NCI-H1048 (cell line): Measurements from ENCODE around the gene ATP13A3.
"Not testable (repeated sequence)": the region's sequence is repeated elsewhere in the genome, so short reads cannot be mapped to it uniquely, and the experiment has no call there.

Experiments used
- DNase-seq: peaks from one replicate; lab custom pipeline; 2025; lab: John Stamatoyannopoulos, UW

Gene ATP13A3

GRCh38 chr3:194486540-194487288 lies at the start of gene ATP13A3:
ATP13A3 (minus strand) TSS chr3:194487002; CDS start chr3:194462190, 24,812 bp downstream.
- DNase-seq = peak; percentile 75

GRCh38 chr3:194535199-194535598 lies 48.4 kb upstream of the ATP13A3 start:
- DNase-seq = not testable (repeated sequence)

GRCh38 chr3:194534243-194534642 lies 47.4 kb upstream of the ATP13A3 start:
- DNase-seq = no peak

- no peak for DNase-seq
These were observed 45.8 kb upstream of the ATP13A3 start for GRCh38 chr3:194532591-194532990.

- no peak for DNase-seq
These were observed 40.9 kb upstream of the ATP13A3 start for GRCh38 chr3:194527726-194528125.

GRCh38 chr3:194526164-194526563 lies 39.4 kb upstream of the ATP13A3 start:
- no peak for DNase-seq

DNA sequence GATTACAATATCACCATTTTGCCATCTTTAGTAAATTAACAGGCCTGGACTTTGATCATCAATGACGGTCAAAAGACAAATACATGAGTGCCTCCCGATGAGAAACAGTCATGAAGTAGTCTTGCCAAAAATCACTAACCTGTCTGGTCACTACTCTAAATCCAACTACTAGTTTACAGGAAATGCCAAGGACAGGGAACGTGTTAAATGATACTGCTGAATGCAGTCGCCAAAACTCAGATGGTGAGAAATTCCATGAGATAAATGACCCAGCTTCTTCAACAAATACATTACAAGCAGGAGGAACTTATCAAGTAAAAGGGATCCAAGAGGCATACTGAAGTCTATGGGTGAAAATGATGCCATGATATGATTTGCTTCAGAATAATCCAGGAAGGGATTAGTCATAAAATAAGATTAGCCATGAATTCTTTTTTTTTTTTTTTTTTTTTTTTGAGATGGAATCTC lies 35.8 kb upstream of the ATP13A3 start:
- DNase-seq = no peak

DNA sequence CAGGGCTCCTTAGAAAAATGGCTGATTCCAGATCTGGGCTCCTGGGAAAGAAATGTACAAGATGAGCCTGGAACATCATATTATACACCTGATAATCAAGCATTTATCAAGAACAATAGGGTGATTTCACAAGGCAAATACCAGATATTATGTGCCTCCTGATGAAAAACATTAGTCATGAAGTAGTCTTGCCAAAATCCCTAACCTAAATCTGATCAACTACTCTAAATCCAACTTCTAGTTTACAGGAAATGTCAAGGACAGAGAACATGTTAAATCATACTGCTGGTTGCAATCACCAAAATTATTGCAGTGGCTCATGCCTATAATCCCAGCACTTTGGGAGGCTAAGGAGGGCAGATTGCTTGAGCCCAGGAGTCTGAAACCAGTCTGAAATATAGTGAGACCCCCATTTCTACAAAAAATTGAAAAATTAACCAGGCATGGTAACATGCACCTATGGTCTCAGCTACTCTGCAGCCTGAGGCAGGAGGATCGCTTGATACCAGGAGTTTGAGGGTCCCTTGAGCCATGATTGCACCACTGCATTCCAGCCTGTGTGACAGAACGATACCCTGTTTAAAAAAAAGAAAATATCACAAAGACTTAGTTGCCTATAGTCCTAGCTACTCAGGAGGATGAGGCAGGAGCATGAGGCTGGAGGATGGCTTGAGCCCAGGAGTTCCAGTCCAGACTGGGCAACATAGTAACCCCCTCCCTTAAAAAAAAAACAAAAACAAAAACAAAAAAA lies 34.9 kb upstream of the ATP13A3 start:
- DNase-seq = no peak

DNA sequence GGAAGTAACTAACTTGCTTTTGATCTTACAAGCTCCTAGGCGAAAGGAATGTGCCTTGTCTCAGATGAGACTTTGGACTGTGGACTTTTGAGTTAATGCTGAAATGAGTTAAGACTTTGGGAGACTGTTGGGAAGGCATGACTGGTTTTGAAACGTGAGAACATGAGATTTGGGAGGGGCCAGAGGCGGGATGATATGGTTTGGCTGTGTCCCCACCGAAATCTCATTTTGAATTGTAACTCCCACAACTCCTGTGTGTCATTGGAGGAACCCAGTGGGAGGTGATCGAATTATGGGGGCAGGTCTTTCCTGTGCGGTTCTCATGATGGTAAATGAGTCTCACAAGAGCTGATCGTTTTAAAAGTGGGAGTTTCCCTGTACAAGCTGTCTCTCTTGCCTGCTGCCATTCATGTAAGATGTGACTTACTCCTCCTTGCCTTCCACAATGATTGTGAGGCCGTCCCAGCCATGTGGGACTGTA lies 33.9 kb upstream of the ATP13A3 start:
- not testable (repeated sequence) for DNase-seq

GRCh38 chr3:194520201-194520600 lies 33.4 kb upstream of the ATP13A3 start:
- not testable (repeated sequence) for DNase-seq

GRCh38 chr3:194518652-194519051 lies 31.9 kb upstream of the ATP13A3 start:
- no peak for DNase-seq

- DNase-seq = no peak
These were observed 30.5 kb upstream of the ATP13A3 start for GRCh38 chr3:194517333-194517732.

- DNase-seq = no peak
These were observed 27.8 kb upstream of the ATP13A3 start for GRCh38 chr3:194514626-194515025.

GRCh38 chr3:194512895-194513601 lies 26.2 kb upstream of the ATP13A3 start:
- DNase-seq = no peak

DNA sequence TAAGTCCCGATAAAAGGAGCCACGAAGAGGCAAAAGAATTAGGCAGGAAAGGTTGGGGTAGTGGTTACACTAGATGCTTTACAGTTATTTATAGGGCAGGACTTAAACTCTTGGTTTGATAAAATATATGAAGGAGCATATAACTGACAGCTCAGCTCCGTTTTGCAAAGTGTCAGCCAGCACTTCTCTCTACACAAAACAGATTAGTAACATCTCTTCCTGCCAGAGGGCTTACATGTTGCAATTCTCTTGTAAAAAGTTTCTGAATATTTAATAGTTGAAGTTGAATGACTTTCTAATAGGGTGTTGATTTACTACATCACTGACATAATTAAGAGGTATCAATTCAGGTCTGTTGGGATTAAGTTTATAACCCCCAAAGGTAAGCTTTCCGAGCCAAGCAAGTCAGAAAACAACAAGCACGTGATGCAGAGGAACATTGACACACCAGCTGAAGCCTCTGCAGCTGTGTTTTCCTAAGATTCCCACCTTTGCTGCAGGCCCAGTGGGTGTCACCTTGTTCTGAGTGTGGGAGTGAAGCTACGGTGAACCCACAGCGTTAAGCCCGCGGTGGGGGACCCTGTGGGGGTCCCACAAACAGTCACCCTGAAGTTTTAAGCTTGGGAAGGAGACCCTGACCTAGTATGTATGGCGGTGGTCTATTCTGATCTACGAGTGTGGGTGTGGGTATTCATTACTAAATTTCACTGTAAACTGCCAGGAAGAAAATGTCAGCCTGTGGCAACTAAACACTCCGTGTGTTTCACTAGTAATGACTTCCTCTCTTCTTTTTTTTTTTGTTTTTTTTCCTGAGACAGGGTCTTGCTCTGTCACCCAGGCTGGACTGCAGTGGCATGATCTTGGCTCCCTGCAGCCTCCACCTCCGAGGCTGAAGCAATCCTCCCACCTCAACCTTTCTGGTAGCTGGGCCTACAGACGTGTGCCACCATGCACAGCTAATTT lies 22.0 kb upstream of the ATP13A3 start:
- DNase-seq = no peak

DNA sequence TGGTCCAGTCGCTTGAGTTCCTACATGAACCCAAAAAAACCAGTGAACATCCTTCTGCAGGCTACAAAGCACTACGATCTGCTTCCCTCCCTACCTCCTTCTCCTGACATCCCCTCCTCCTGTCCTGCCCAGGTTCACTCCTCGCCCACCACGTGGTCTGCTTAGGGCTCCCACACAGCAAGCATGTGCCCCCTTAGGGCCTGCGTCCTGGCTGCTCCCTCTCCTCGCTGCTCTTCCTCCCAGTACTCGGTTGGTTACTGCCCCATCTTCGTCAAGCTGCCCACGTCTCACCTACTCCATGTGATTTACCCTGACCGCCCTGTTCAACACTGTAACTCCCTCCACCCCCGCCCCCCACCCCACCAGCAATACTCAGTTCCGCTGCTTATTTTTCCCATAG lies 20.8 kb upstream of the ATP13A3 start:
- DNase-seq = no peak

- no peak for DNase-seq
These were observed 19.1 kb upstream of the ATP13A3 start for GRCh38 chr3:194505791-194506415.

- DNase-seq = no peak
These were observed 18.1 kb upstream of the ATP13A3 start for GRCh38 chr3:194504861-194505260.

DNA sequence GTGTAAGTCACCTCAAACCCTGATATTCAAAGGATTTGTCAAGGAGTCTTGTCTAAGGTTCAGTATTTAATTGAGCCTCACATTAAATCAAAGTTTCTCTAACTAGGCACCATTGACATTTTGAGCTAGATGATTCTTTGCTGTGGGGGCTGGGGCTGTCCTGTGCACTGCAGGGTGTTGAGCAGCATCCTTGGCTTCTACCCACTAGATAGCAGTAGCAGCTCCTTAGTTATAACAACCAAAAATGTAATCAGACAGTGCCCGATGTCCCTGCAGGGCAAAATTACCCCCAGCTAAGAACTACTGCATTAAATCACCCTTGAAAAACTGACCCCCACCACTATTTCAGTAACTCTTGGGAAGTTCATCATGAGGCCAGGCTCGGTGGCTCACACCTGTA lies 17.3 kb upstream of the ATP13A3 start:
- DNase-seq = no peak

DNA sequence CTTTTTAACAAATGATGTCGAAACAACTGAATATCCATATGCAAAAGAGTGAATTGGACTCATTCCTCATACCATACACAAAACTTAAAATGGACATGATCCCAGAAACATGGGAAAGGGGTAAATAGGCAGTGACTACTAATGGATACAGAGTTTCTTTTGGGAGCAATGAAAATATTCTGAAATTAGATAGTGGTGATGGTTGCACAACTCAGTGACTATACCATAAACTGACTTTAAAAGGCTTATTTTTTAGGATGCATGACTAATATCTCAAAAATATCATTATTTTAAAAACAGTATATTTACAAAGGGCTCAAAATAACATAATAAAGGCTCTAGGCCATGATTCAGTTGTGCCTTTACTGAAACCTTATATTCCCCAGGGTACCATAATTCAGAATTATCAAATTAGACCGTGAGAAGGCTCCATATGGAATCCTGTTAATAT lies 16.3 kb upstream of the ATP13A3 start:
- no peak for DNase-seq

DNA sequence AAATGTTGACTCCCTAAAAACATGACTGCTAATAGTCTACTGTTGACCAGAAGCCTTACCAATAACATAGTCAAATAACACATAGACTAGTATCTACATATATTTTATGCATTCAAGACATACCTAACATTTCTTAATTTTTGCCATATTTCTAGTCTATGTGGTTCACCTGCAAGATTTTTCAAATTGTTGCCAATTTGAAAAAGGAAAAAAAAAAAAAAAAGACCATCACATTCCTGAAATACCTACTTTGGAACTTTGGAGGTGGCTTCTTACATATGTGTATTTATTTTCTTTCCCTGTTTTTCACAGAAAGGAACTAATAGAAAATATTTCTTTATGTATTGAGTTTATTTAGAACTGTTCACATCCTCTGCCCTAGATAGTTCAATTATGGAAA lies 13.4 kb upstream of the ATP13A3 start:
- DNase-seq = no peak
